Measurements from ENCODE around the gene POFUT1.
A peak's percentile ranks its signal among the peaks of the same experiment; 100 is the strongest.
"Not testable (repeated sequence)": the region's sequence is repeated elsewhere in the genome, so short reads cannot be mapped to it uniquely, and the experiment has no call there.

The POFUT1 gene

GRCh38 chr20:32189691-32190615, 17.7 kb upstream of the POFUT1 start:
- Histone ChIP-seq H3K9ac (ENCODE audit: insufficient read length, low read depth) (peak overlapping the region; percentile 91), H3K27me3 (ENCODE audit: insufficient read depth, insufficient read length) (no peaks in the 10 kb centered on the region), H3K4me3 (ENCODE audit: insufficient read length, low read depth) (peak overlapping the region; percentile 51), H3K36me3 (ENCODE audit: insufficient read depth, insufficient read length, low read length) (peaks cover 38% of the 10 kb centered on the region), H3K9me3 (ENCODE audit: insufficient read depth, low read length) (no peaks in the 10 kb centered on the region), H3K4me1 (ENCODE audit: insufficient read depth, insufficient read length) (peaks cover 15% of the 10 kb centered on the region)
- peak; percentile 22 for DNase-seq (ENCODE audit: low read depth, low spot score)
- TF ChIP-seq ZNF274 (IDR thresholded peaks at IDR 0.05; ENCODE audit: low read depth, low read length) (no peak), SUZ12 (IDR thresholded peaks at IDR 0.05; ENCODE audit: extremely low read depth, insufficient read depth, insufficient read length) (no peak)

- TF ChIP-seq SUZ12 (IDR thresholded peaks at IDR 0.05; ENCODE audit: extremely low read depth, insufficient read depth, insufficient read length) (no peak), ZNF274 (IDR thresholded peaks at IDR 0.05; ENCODE audit: low read depth, low read length) (no peak), YY1 (IDR thresholded peaks at IDR 0.05; ENCODE audit: insufficient read depth, insufficient read length) (no peak)
- no peak for DNase-seq (ENCODE audit: low read depth, low spot score)
- no peaks in the 10 kb centered on the region for H3K27me3 ChIP-seq (ENCODE audit: insufficient read depth, insufficient read length)
- H3K9me3 ChIP-seq (ENCODE audit: insufficient read depth, low read length), result no peaks in the 10 kb centered on the region
- H3K9ac ChIP-seq (ENCODE audit: insufficient read length, low read depth), result peak overlapping the region; percentile 91
- H3K4me3 ChIP-seq (ENCODE audit: insufficient read length, low read depth), result peak overlapping the region; percentile 51
- H3K4me1 ChIP-seq (ENCODE audit: insufficient read depth, insufficient read length), result peaks cover 15% of the 10 kb centered on the region
- peaks cover 46% of the 10 kb centered on the region for H3K36me3 ChIP-seq (ENCODE audit: insufficient read depth, insufficient read length, low read length)
Measured at GRCh38 chr20:32190616-32191415, 16.9 kb upstream of the POFUT1 start.

- Histone ChIP-seq H3K4me1 (ENCODE audit: insufficient read depth, insufficient read length) (peaks cover 15% of the 10 kb centered on the region), H3K4me3 (ENCODE audit: insufficient read length, low read depth) (no peak overlapping the region)
- no peak for TF ChIP-seq SUZ12 (IDR thresholded peaks at IDR 0.05; ENCODE audit: extremely low read depth, insufficient read depth, insufficient read length)
- 0 out of 2 replicates have a peak, but pooled peaks have one; percentile 18 for TF ChIP-seq ZNF274 (IDR thresholded peaks at IDR 0.05; ENCODE audit: low read depth, low read length)
- no peak for TF ChIP-seq YY1 (IDR thresholded peaks at IDR 0.05; ENCODE audit: insufficient read depth, insufficient read length)
Measured at GRCh38 chr20:32191422-32191821, 16.3 kb upstream of the POFUT1 start.

GRCh38 chr20:32191873-32192272, 15.8 kb upstream of the POFUT1 start:
- H3K9ac ChIP-seq (ENCODE audit: insufficient read length, low read depth), result no peak overlapping the region
- H3K4me3 ChIP-seq (ENCODE audit: insufficient read length, low read depth), result no peak overlapping the region
- TF ChIP-seq ZNF274 (IDR thresholded peaks at IDR 0.05; ENCODE audit: low read depth, low read length), result no peak
- TF ChIP-seq YY1 (IDR thresholded peaks at IDR 0.05; ENCODE audit: insufficient read depth, insufficient read length), result no peak
- TF ChIP-seq SUZ12 (IDR thresholded peaks at IDR 0.05; ENCODE audit: extremely low read depth, insufficient read depth, insufficient read length), result no peak
- H3K27me3 ChIP-seq (ENCODE audit: insufficient read depth, insufficient read length), result no peaks in the 10 kb centered on the region
- peaks cover 15% of the 10 kb centered on the region for H3K4me1 ChIP-seq (ENCODE audit: insufficient read depth, insufficient read length)
- DNase-seq (ENCODE audit: low read depth, low spot score), result no peak
- peaks cover 56% of the 10 kb centered on the region for H3K36me3 ChIP-seq (ENCODE audit: insufficient read depth, insufficient read length, low read length)
- H3K9me3 ChIP-seq (ENCODE audit: insufficient read depth, low read length), result no peaks in the 10 kb centered on the region

More at GRCh38 chr20:32191422-32191821, 16.3 kb upstream of the POFUT1 start:
- Histone ChIP-seq H3K36me3 (ENCODE audit: insufficient read depth, insufficient read length, low read length) (peaks cover 52% of the 10 kb centered on the region), H3K9ac (ENCODE audit: insufficient read length, low read depth) (no peak overlapping the region), H3K9me3 (ENCODE audit: insufficient read depth, low read length) (no peaks in the 10 kb centered on the region), H3K27me3 (ENCODE audit: insufficient read depth, insufficient read length) (no peaks in the 10 kb centered on the region)
- DNase-seq (ENCODE audit: low read depth, low spot score), result no peak

GRCh38 chr20:32192698-32193097, 15.0 kb upstream of the POFUT1 start:
- Histone ChIP-seq H3K4me3 (ENCODE audit: insufficient read length, low read depth) (no peak overlapping the region), H3K9ac (ENCODE audit: insufficient read length, low read depth) (no peak overlapping the region), H3K27me3 (ENCODE audit: insufficient read depth, insufficient read length) (no peaks in the 10 kb centered on the region), H3K36me3 (ENCODE audit: insufficient read depth, insufficient read length, low read length) (peaks cover 65% of the 10 kb centered on the region), H3K9me3 (ENCODE audit: insufficient read depth, low read length) (no peaks in the 10 kb centered on the region), H3K4me1 (ENCODE audit: insufficient read depth, insufficient read length) (peaks cover 15% of the 10 kb centered on the region)
- DNase-seq (ENCODE audit: low read depth, low spot score), result no peak
- no peak for TF ChIP-seq YY1 (IDR thresholded peaks at IDR 0.05; ENCODE audit: insufficient read depth, insufficient read length)
- no peak for TF ChIP-seq SUZ12 (IDR thresholded peaks at IDR 0.05; ENCODE audit: extremely low read depth, insufficient read depth, insufficient read length)
- no peak for TF ChIP-seq ZNF274 (IDR thresholded peaks at IDR 0.05; ENCODE audit: low read depth, low read length)

GRCh38 chr20:32193336-32193735, 14.3 kb upstream of the POFUT1 start:
- not testable (repeated sequence) for H3K4me3 ChIP-seq (ENCODE audit: insufficient read length, low read depth); DNase-seq (ENCODE audit: low read depth, low spot score); H3K9me3 ChIP-seq (ENCODE audit: insufficient read depth, low read length); H3K27me3 ChIP-seq (ENCODE audit: insufficient read depth, insufficient read length); H3K9ac ChIP-seq (ENCODE audit: insufficient read length, low read depth)
- Histone ChIP-seq H3K4me1 (ENCODE audit: insufficient read depth, insufficient read length) (peaks cover 14% of the 10 kb centered on the region), H3K36me3 (ENCODE audit: insufficient read depth, insufficient read length, low read length) (peaks cover 68% of the 10 kb centered on the region)

GRCh38 chr20:32193996-32194395, 13.7 kb upstream of the POFUT1 start:
- Histone ChIP-seq H3K4me1 (ENCODE audit: insufficient read depth, insufficient read length) (peaks cover 8% of the 10 kb centered on the region), H3K4me3 (ENCODE audit: insufficient read length, low read depth) (no peak overlapping the region), H3K9me3 (ENCODE audit: insufficient read depth, low read length) (no peaks in the 10 kb centered on the region), H3K9ac (ENCODE audit: insufficient read length, low read depth) (no peak overlapping the region), H3K36me3 (ENCODE audit: insufficient read depth, insufficient read length, low read length) (peaks cover 68% of the 10 kb centered on the region), H3K27me3 (ENCODE audit: insufficient read depth, insufficient read length) (no peaks in the 10 kb centered on the region)
- TF ChIP-seq YY1 (IDR thresholded peaks at IDR 0.05; ENCODE audit: insufficient read depth, insufficient read length), result no peak
- TF ChIP-seq ZNF274 (IDR thresholded peaks at IDR 0.05; ENCODE audit: low read depth, low read length), result no peak
- TF ChIP-seq SUZ12 (IDR thresholded peaks at IDR 0.05; ENCODE audit: extremely low read depth, insufficient read depth, insufficient read length), result no peak
- no peak for DNase-seq (ENCODE audit: low read depth, low spot score)
